Kidney epithelial cell (primary cell): ENCODE results near the gene IFIT3. TPM values are rescaled to one million over a fixed set of nuclear protein-coding genes. Genes with fewer than 3 reads are reported as not detected.
"Not testable (repeated sequence)": the region's sequence is repeated elsewhere in the genome, so short reads cannot be mapped to it uniquely, and the experiment has no call there.

Experiments
- DNase-seq: peaks from one replicate; pipeline ENCODE4 v3.0.0-alpha.2; 2010; ENCODE audit warnings: low read depth
- H3K27me3 ChIP-seq: 2 replicates; pipeline ENCODE4 v1.6.0; 2011; ENCODE audit warnings: low read length; ENCODE audit not compliant: control insufficient read depth, insufficient read depth
- H3K36me3 ChIP-seq: 2 replicates; pipeline ENCODE4 v1.5.1; 2011; ENCODE audit warnings: low read length; ENCODE audit not compliant: control insufficient read depth, insufficient read depth
- H3K4me3 ChIP-seq: 2 replicates; pipeline ENCODE4 v1.5.1; 2011; ENCODE audit warnings: low read depth, mild to moderate bottlenecking, control low read depth, low read length
- CTCF ChIP-seq: IDR thresholded peaks from 2 replicates; pipeline ENCODE4 v1.5.1; 2011; ENCODE audit warnings: mild to moderate bottlenecking, moderate library complexity, low read length, control low read depth, inconsistent platforms; ENCODE audit not compliant: insufficient read depth, poor library complexity, severe bottlenecking
- total RNA-seq: library from RNA; depleted of rRNA; stranded (reverse); fragments of >200 nt; gene quantifications from 2 replicates; pipeline ENCODE4 v1.2.3, GENCODE V29; 2015

Gene IFIT3
- total RNA-seq, 1 donor from 2014 or later: 14.8 TPM

GRCh38 chr10:89309156-89310055 lies 18.4 kb upstream of the IFIT3 start:
- Histone ChIP-seq H3K4me3 (no peak overlapping the region), H3K27me3 (no peaks in the 10 kb centered on the region), H3K36me3 (no peaks in the 10 kb centered on the region)
- no peak for TF ChIP-seq CTCF
- DNase-seq: no peak

GRCh38 chr10:89310056-89310893 lies 17.5 kb upstream of the IFIT3 start:
- Histone ChIP-seq H3K4me3 (no peak overlapping the region), H3K36me3 (no peaks in the 10 kb centered on the region), H3K27me3 (no peaks in the 10 kb centered on the region)
- DNase-seq: no peak
- no peak for TF ChIP-seq CTCF

GRCh38 chr10:89312973-89313372 lies 14.8 kb upstream of the IFIT3 start:
- no peaks in the 10 kb centered on the region for H3K36me3 ChIP-seq
- H3K27me3 ChIP-seq: no peaks in the 10 kb centered on the region
- H3K4me3 ChIP-seq: no peak overlapping the region
- DNase-seq: no peak
- no peak for TF ChIP-seq CTCF

GRCh38 chr10:89314676-89315075 lies 13.1 kb upstream of the IFIT3 start:
- DNase-seq: no peak
- H3K4me3 ChIP-seq: no peak overlapping the region
- no peaks in the 10 kb centered on the region for H3K27me3 ChIP-seq
- TF ChIP-seq CTCF: no peak
- H3K36me3 ChIP-seq: no peaks in the 10 kb centered on the region

GRCh38 chr10:89318047-89318446 lies 9.8 kb upstream of the IFIT3 start:
- not testable (repeated sequence) for DNase-seq

GRCh38 chr10:89325081-89325480 lies 2.7 kb upstream of the IFIT3 start:
- not testable (repeated sequence) for H3K4me3 ChIP-seq, H3K36me3 ChIP-seq, DNase-seq, H3K27me3 ChIP-seq

More at GRCh38 chr10:89318047-89318446, 9.8 kb upstream of the IFIT3 start:
- H3K27me3 ChIP-seq, H3K36me3 ChIP-seq, H3K4me3 ChIP-seq: not testable (repeated sequence)

- not testable (repeated sequence) for H3K27me3 ChIP-seq, H3K36me3 ChIP-seq, H3K4me3 ChIP-seq, DNase-seq
Observed at GRCh38 chr10:89325856-89326255, 1.9 kb upstream of the IFIT3 start.
